Adipocyte (in vitro differentiated cells): ENCODE measurements around the gene SLC7A6OS.

Source experiments
- DNase-seq: peaks from one replicate; pipeline ENCODE4 v3.0.0-alpha.2; 2015; ENCODE audit warnings: low read depth
- H3K27me3 ChIP-seq: replicated peaks from 2 replicates; pipeline ENCODE4 v1.7.0; 2013; ENCODE audit warnings: mild to moderate bottlenecking, low read length, moderate library complexity; ENCODE audit not compliant: control insufficient read depth, insufficient read depth
- H3K36me3 ChIP-seq: 2 replicates; pipeline ENCODE4 v1.7.0; 2013; ENCODE audit warnings: low read length, mild to moderate bottlenecking, moderate library complexity; ENCODE audit not compliant: control insufficient read depth, insufficient read depth, severe bottlenecking
- H3K4me1 ChIP-seq: 2 replicates; pipeline ENCODE4 v1.7.0; 2013; ENCODE audit warnings: mild to moderate bottlenecking, low read length, moderate library complexity; ENCODE audit not compliant: control insufficient read depth, insufficient read depth
- H3K4me3 ChIP-seq: 2 replicates; pipeline ENCODE4 v1.7.0; 2013; ENCODE audit warnings: mild to moderate bottlenecking, low read length, moderate library complexity
- H3K9ac ChIP-seq: 2 replicates; pipeline ENCODE4 v1.7.0; 2013; ENCODE audit warnings: mild to moderate bottlenecking, low read length, moderate library complexity
- H3K9me3 ChIP-seq: 2 replicates; pipeline ENCODE4 v1.7.0; 2013; ENCODE audit warnings: mild to moderate bottlenecking, low read length, moderate library complexity; ENCODE audit not compliant: control insufficient read depth

Gene SLC7A6OS

GRCh38 chr16:68351991-68352431, 41.3 kb upstream of the SLC7A6OS start:
- Histone ChIP-seq H3K4me3 (no peak overlapping the region), H3K36me3 (peaks cover 92% of the 10 kb centered on the region), H3K9ac (no peak overlapping the region), H3K4me1 (no peaks in the 10 kb centered on the region), H3K9me3 (no peaks in the 10 kb centered on the region), H3K27me3 (no peaks in the 10 kb centered on the region)
- no peak for DNase-seq

- no peak overlapping the region for H3K4me3 ChIP-seq
- H3K36me3 ChIP-seq, result peaks cover 92% of the 10 kb centered on the region
- H3K9ac ChIP-seq, result no peak overlapping the region
- H3K27me3 ChIP-seq, result no peaks in the 10 kb centered on the region
- DNase-seq, result no peak
- H3K4me1 ChIP-seq, result no peaks in the 10 kb centered on the region
- H3K9me3 ChIP-seq, result no peaks in the 10 kb centered on the region
Measured at GRCh38 chr16:68351463-68351862, 40.7 kb upstream of the SLC7A6OS start.

- H3K27me3 ChIP-seq, result no peaks in the 10 kb centered on the region
- no peak for DNase-seq
- no peaks in the 10 kb centered on the region for H3K9me3 ChIP-seq
- peaks cover 92% of the 10 kb centered on the region for H3K36me3 ChIP-seq
- H3K4me1 ChIP-seq, result no peaks in the 10 kb centered on the region
- H3K9ac ChIP-seq, result no peak overlapping the region
- H3K4me3 ChIP-seq, result no peak overlapping the region
Measured at GRCh38 chr16:68350813-68351350, 40.1 kb upstream of the SLC7A6OS start.

GRCh38 chr16:68349838-68350410, 39.2 kb upstream of the SLC7A6OS start:
- Histone ChIP-seq H3K36me3 (peaks cover 90% of the 10 kb centered on the region), H3K4me1 (peaks cover 8% of the 10 kb centered on the region), H3K4me3 (no peak overlapping the region), H3K9me3 (no peaks in the 10 kb centered on the region), H3K9ac (no peak overlapping the region), H3K27me3 (no peaks in the 10 kb centered on the region)
- no peak for DNase-seq

GRCh38 chr16:68348639-68349445, 38.1 kb upstream of the SLC7A6OS start:
- H3K9ac ChIP-seq, result no peak overlapping the region
- no peak overlapping the region for H3K4me3 ChIP-seq
- H3K27me3 ChIP-seq, result no peaks in the 10 kb centered on the region
- peaks cover 11% of the 10 kb centered on the region for H3K4me1 ChIP-seq
- no peaks in the 10 kb centered on the region for H3K9me3 ChIP-seq
- peaks cover 80% of the 10 kb centered on the region for H3K36me3 ChIP-seq
- no peak for DNase-seq

GRCh38 chr16:68347605-68348004, 36.9 kb upstream of the SLC7A6OS start:
- no peak overlapping the region for H3K9ac ChIP-seq
- H3K4me1 ChIP-seq, result peaks cover 11% of the 10 kb centered on the region
- H3K9me3 ChIP-seq, result no peaks in the 10 kb centered on the region
- H3K4me3 ChIP-seq, result no peak overlapping the region
- no peak for DNase-seq
- peaks cover 77% of the 10 kb centered on the region for H3K36me3 ChIP-seq
- no peaks in the 10 kb centered on the region for H3K27me3 ChIP-seq

- Histone ChIP-seq H3K36me3 (peaks cover 76% of the 10 kb centered on the region), H3K4me3 (no peak overlapping the region), H3K27me3 (no peaks in the 10 kb centered on the region)
Measured at GRCh38 chr16:68346892-68347480, 36.2 kb upstream of the SLC7A6OS start.

GRCh38 chr16:68345958-68346635, 35.4 kb upstream of the SLC7A6OS start:
- no peak overlapping the region for H3K4me3 ChIP-seq
- no peak for DNase-seq
- no peaks in the 10 kb centered on the region for H3K9me3 ChIP-seq
- peaks cover 75% of the 10 kb centered on the region for H3K36me3 ChIP-seq
- no peaks in the 10 kb centered on the region for H3K27me3 ChIP-seq
- H3K4me1 ChIP-seq, result peaks cover 11% of the 10 kb centered on the region
- no peak overlapping the region for H3K9ac ChIP-seq

More at GRCh38 chr16:68346892-68347480, 36.2 kb upstream of the SLC7A6OS start:
- peaks cover 11% of the 10 kb centered on the region for H3K4me1 ChIP-seq
- no peak overlapping the region for H3K9ac ChIP-seq
- H3K9me3 ChIP-seq, result no peaks in the 10 kb centered on the region
- DNase-seq, result no peak

- Histone ChIP-seq H3K36me3 (peaks cover 77% of the 10 kb centered on the region), H3K4me3 (no peak overlapping the region), H3K9ac (no peak overlapping the region), H3K4me1 (peaks cover 11% of the 10 kb centered on the region), H3K9me3 (no peaks in the 10 kb centered on the region), H3K27me3 (no peaks in the 10 kb centered on the region)
- no peak for DNase-seq
Measured at GRCh38 chr16:68345351-68345810, 34.6 kb upstream of the SLC7A6OS start.

- H3K4me1 ChIP-seq, result peaks cover 11% of the 10 kb centered on the region
- no peak for DNase-seq
- no peaks in the 10 kb centered on the region for H3K9me3 ChIP-seq
- H3K27me3 ChIP-seq, result no peaks in the 10 kb centered on the region
- no peak overlapping the region for H3K4me3 ChIP-seq
- no peak overlapping the region for H3K9ac ChIP-seq
- H3K36me3 ChIP-seq, result peaks cover 77% of the 10 kb centered on the region
Measured at GRCh38 chr16:68344252-68344651, 33.5 kb upstream of the SLC7A6OS start.

- no peak for DNase-seq
- peaks cover 77% of the 10 kb centered on the region for H3K36me3 ChIP-seq
- no peak overlapping the region for H3K9ac ChIP-seq
- H3K27me3 ChIP-seq, result no peaks in the 10 kb centered on the region
- H3K4me3 ChIP-seq, result no peak overlapping the region
- H3K9me3 ChIP-seq, result no peaks in the 10 kb centered on the region
- peaks cover 11% of the 10 kb centered on the region for H3K4me1 ChIP-seq
Measured at GRCh38 chr16:68343137-68343536, 32.4 kb upstream of the SLC7A6OS start.
